Right lobe of liver (tissue), 6 donors: Measurements from ENCODE around the gene GNG12. TPM values are rescaled to one million over a fixed set of nuclear protein-coding genes. Genes with fewer than 3 reads are reported as not detected.

Experiments
- ATAC-seq, 4 donors: fragments of 200-7000 bp; cut with Tn5 transposase; one replicate each; pipeline ENCODE4 v1.9.1; 2020; ENCODE audit warnings: mild to moderate bottlenecking in 4 of 4, moderate library complexity in 4 of 4
- DNase-seq, 3 donors: peaks; one replicate each; pipeline ENCODE4 v3.0.0-alpha.2; 2020
- H3K27ac ChIP-seq, 3 donors: fragments of 200-600 bp; one replicate each; pipeline ENCODE4 v1.8.0; 2022
- H3K27me3 ChIP-seq, 2 donors: fragments of 200-600 bp; one replicate each; pipeline ENCODE4 v1.8.0; 2022
- H3K36me3 ChIP-seq, 4 donors: fragments of 200-600 bp; sonication (generic) in 1 of 4; one replicate each; pipeline versions ENCODE4 v1.5.1 to v1.8.0; 2017 to 2022; ENCODE audit warnings: control low read depth in 1 of 4
- H3K4me1 ChIP-seq, 4 donors: fragments of 200-600 bp; sonication (generic) in 1 of 4; one replicate each; pipeline versions ENCODE4 v1.5.1 to v1.8.0; 2017 to 2022; ENCODE audit warnings: control low read depth in 1 of 4
- H3K4me3 ChIP-seq, 3 donors: fragments of 200-600 bp; one replicate each; pipeline ENCODE4 v1.8.0; 2022
- H3K9me3 ChIP-seq, 4 donors: fragments of 200-600 bp; sonication (generic) in 1 of 4; one replicate each; pipeline versions ENCODE4 v1.5.1 to v1.8.0; 2017 to 2022; ENCODE audit warnings: control low read depth in 1 of 4
- POLR2A ChIP-seq: fragments of 450-650 bp; IDR thresholded peaks from one replicate; pipeline ENCODE4 v1.6.1; 2017; ENCODE audit warnings: antibody characterized with exemption, mild to moderate bottlenecking
- WGBS: methylation state at CpG from one replicate; pipeline ENCODE4 v1.1.6; 2018; ENCODE audit warnings: low coverage, low lambda C conversion rate; ENCODE audit not compliant: insufficient coverage; ENCODE audit errors: missing lambda C conversion rate; 5-methylcytosine and 5-hydroxymethylcytosine counted together
- intact Hi-C, 2 donors: fragments of 100-400 bp; cut with DNase I; formaldehyde crosslinking; loops; one replicate each; pipeline versions ENCODE4 v1.11.2 to v1.14.1; 2022
- total RNA-seq, 6 experiments: library from RNA; depleted of rRNA in 2 of 6; stranded (reverse); fragments of >200 nt in 2 of 6; fragmentation: NEBNext Ultra II Directional in 3 of 6; extraction: Animal tissue kit (Norgen Biotek cat#: 25700) in 3 of 6; gene quantifications; one replicate each; pipeline versions ENCODE4 v1.1.0 to v1.2.4, GENCODE V29; 2016 to 2023
- TF ChIP-seq, protein P1 (sequence below), 4 donors: fragments of 200-600 bp in 3 of 4; fragments of 450-650 bp in 1 of 4; IDR thresholded peaks; one replicate each; pipeline versions ENCODE4 v1.5.1 to v1.8.0; 2016 to 2022; ENCODE audit warnings: antibody characterized with exemption in 4 of 4, mild to moderate bottlenecking in 2 of 4
- donor health status: DM: no; HTN: yes; CAD: no.
- donor health status: DM: no; HTN: no; CAD: no.
- donor health status: DM: no; HTN: no; CAD: no.
- donor health status: DM: no; HTN: yes; CAD: no.
- donor health status: DM: no; HTN: yes; CAD: no.

GNG12 gene
- total RNA-seq, 6 experiments from 2014 or later: 18.8 to 52.7 (median 33.9) TPM

DNA sequence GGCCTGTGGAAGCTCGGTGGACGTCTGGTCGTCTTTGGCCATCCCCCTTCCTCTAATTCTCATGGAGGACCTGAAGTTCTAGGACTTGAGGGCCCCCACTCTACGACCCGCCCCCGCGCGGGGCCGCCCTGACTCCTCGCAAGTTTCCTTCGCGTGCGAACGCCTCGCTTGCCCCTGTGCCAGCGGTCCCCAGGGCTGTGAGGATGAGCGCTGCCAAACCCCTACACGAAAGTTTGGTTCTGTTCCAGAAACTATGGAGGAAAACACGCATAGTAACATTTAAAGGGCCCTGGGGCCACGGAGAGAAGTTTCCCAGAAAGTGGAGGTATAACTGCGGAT is 304 bp upstream of the GNG12 start:
- WGBS: 42% methylated on average over 8 of the region's 21 CpGs
- Histone ChIP-seq H3K9me3 (no peaks in the 10 kb centered on the region), H3K4me1 (peaks cover 0 to 20% (median 9%) of the 10 kb centered on the region in 4 donors), H3K27me3 (no peaks in the 10 kb centered on the region), H3K4me3 (peak overlapping the region; percentile 71 to 82 (median 80)), H3K36me3 (no peaks in the 10 kb centered on the region), H3K27ac (peak overlapping the region; percentile 55 to 90 (median 88))
- TF ChIP-seq, protein P1, sequence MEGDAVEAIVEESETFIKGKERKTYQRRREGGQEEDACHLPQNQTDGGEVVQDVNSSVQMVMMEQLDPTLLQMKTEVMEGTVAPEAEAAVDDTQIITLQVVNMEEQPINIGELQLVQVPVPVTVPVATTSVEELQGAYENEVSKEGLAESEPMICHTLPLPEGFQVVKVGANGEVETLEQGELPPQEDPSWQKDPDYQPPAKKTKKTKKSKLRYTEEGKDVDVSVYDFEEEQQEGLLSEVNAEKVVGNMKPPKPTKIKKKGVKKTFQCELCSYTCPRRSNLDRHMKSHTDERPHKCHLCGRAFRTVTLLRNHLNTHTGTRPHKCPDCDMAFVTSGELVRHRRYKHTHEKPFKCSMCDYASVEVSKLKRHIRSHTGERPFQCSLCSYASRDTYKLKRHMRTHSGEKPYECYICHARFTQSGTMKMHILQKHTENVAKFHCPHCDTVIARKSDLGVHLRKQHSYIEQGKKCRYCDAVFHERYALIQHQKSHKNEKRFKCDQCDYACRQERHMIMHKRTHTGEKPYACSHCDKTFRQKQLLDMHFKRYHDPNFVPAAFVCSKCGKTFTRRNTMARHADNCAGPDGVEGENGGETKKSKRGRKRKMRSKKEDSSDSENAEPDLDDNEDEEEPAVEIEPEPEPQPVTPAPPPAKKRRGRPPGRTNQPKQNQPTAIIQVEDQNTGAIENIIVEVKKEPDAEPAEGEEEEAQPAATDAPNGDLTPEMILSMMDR (IDR thresholded peaks at IDR 0.05): no peak
- no peak for TF ChIP-seq POLR2A
- intact Hi-C loops: loop anchor here (10.0 kb wide), 2 partner anchors 59 to 69 kb away; no protein-coding TSS in a partner anchor
- DNase-seq: no peak
- peak in 1 of 4 donors; percentile 1 for ATAC-seq

DNA sequence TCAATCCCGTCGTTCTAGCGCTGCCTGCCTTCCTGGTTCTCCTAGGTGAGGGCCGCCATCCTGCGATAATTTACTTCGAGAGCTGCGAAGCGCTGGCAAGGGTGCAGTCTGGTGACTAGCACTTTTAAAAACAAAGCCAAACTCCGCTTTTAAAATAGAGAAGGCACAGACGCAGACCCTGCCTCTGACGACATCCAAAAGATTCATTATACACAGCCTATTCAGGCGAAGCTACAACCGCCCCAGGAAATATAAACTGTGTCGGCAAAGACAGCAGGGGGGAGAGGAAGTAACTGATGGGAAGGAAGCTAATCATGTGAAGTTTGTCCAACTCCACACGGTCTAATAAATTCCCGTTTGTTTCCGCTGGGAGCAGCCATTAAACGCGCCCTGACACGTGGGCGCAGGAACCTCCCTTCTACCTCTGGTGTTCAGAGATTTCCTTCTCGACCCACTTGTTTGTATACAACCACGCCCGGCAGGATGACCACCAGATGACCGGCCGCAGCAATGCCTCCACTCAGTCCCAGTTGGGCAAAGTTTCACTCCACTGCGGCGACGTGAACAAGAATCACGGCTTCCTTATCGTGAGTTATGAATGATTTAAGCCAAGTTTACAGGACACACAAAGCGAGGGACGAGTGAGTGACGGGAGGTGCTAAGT is 1.3 kb downstream of the GNG12 start:
- intact Hi-C loops: loop anchor here (10.0 kb wide), 2 partner anchors 57 to 67 kb away; no protein-coding TSS in a partner anchor
- WGBS: under 1% methylated on average over 32 of the region's 34 CpGs
- peak; percentile 57 to 71 (median 65) for ATAC-seq

DNA sequence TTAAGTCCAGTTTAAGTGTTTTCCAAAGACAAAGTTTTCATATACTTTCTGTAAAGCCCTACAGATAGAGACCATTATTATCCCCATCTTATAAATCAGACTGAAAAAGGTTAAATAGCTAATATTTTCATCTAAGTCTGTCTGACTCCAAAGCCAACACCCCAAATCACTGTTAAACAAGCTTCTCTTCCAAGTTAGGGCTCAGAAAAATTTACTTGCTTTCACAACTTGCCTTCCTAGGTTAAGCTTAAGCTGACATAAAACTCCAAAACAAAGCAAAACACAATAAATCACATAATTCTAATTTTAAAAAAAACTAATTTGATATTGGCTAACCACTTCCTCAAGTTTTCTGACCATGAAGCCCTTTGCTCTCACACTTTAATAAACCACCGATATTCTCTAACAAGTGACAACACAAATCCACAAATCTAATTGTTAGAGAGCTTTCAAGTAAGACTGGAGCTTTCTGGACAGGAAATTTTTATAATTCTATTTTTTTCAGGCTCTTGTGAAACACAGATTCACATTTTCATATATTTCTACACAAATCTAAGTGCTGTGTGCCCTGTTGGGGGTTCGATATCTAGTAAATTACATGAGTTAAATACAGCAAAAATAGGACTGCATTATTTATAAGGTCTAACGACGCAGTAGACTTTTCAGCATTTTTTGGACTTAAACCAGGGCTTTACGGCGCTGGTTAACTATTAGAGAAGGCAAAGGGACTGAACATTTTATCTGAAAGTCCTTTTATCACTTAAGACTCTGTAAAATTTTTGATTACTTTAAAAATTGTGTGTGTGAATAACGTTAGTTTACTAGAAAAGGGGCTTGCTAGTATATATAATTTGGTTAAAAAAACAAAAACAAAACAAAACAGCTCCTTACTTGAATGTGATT is 2.1 kb downstream of the GNG12 start:
- Histone ChIP-seq H3K4me3 (peak overlapping the region; percentile 71 to 82 (median 80)), H3K4me1 (peaks cover 0 to 21% (median 9%) of the 10 kb centered on the region in 4 donors), H3K27me3 (no peaks in the 10 kb centered on the region), H3K27ac (peak overlapping the region; percentile 55 to 90 (median 88)), H3K36me3 (no peaks in the 10 kb centered on the region), H3K9me3 (no peaks in the 10 kb centered on the region)
- ATAC-seq (peak in 2 of 4 donors; percentile 3 to 40), DNase-seq (no peak)
- intact Hi-C loops: loop anchor here (10.0 kb wide), 2 partner anchors 56 to 66 kb away; no protein-coding TSS in a partner anchor
- WGBS: 13% methylated on average over 7 of the region's 7 CpGs
- no peak for TF ChIP-seq POLR2A

More for the DNA sequence above, 1.3 kb downstream of the GNG12 start:
- no peaks in the 10 kb centered on the region for H3K36me3 ChIP-seq
- no peaks in the 10 kb centered on the region for H3K27me3 ChIP-seq
- peak overlapping the region; percentile 71 to 82 (median 80) for H3K4me3 ChIP-seq
- no peaks in the 10 kb centered on the region for H3K9me3 ChIP-seq
- DNase-seq: peak; percentile 70 to 72 (median 70)
- TF ChIP-seq POLR2A: peak; percentile 86
- TF ChIP-seq, protein P1 (IDR thresholded peaks at IDR 0.05): no peak
- H3K4me1 ChIP-seq: peaks cover 0 to 20% (median 9%) of the 10 kb centered on the region in 4 donors
- peak overlapping the region; percentile 55 to 90 (median 88) for H3K27ac ChIP-seq

DNA sequence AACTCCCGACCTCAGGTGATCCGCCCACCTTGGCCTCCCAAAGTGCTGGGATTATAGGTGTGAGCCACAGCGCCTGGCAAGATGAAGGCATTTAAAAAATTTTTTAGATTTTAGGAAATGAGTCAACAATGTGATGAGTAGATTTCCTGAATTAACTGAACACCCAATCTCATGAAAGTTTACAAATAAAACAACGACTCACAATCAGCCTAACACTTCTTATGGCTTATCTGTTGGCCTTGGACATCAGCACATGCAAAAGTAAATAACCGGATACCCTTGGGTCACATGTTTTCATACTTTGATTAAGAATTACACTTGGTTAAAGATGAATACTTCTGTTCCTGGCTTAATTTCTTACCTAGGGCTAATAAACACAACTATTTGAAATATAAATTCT is 3.0 kb downstream of the GNG12 start:
- ATAC-seq (peak in 3 of 4 donors; percentile 9 to 33 (median 18)), DNase-seq (no peak)
- Histone ChIP-seq H3K4me1 (peaks cover 0 to 31% (median 14%) of the 10 kb centered on the region in 4 donors), H3K9me3 (no peaks in the 10 kb centered on the region), H3K36me3 (no peaks in the 10 kb centered on the region), H3K27me3 (no peaks in the 10 kb centered on the region), H3K27ac (peak overlapping the region; percentile 55 to 90 (median 88)), H3K4me3 (peak overlapping the region; percentile 71 to 82 (median 80))
- 40% methylated on average over 5 of the region's 5 CpGs for WGBS
- TF ChIP-seq POLR2A: no peak
- TF ChIP-seq, protein P1 (IDR thresholded peaks at IDR 0.05): no peak
- intact Hi-C loops: loop anchor here (10.0 kb wide), 2 partner anchors 55 to 65 kb away; no protein-coding TSS in a partner anchor
